K562 (cell line): ENCODE results near the gene TEX14. TPM values are rescaled to one million over a fixed set of nuclear protein-coding genes. Genes with fewer than 3 reads are reported as not detected.

Source experiments
- MAFK ChIP-seq: IDR thresholded peaks from 2 replicates; pipeline ENCODE4 v1.6.1; 2011; ENCODE audit warnings: low read length, improper control_type of control experiment
- NCOA4 ChIP-seq: fragments of 450-650 bp; IDR thresholded peaks from 2 replicates; pipeline ENCODE4 v1.6.1; 2018; ENCODE audit warnings: mild to moderate bottlenecking; ENCODE audit not compliant: partially characterized antibody
- RAD21 ChIP-seq, 2 experiments: fragments of 250-450 bp in 1 of 2; fragments of 450-650 bp in 1 of 2; sonication (Bioruptor Pico) in 1 of 2; formaldehyde crosslinking in 1 of 2; IDR thresholded peaks in 1 of 2; conservative IDR thresholded peaks in 1 of 2; 2 replicates each; pipeline versions ENCODE4 v1.4.0 to v1.8.0; 2020 to 2022; ENCODE audit warnings: mild to moderate bottlenecking in 2 of 2, moderate library complexity in 1 of 2
- RCOR1 ChIP-seq, 2 experiments: IDR thresholded peaks; 2 replicates each; pipeline ENCODE4 v1.6.1; 2012; ENCODE audit warnings: low read depth in 2 of 2, low read length in 2 of 2, borderline replicate concordance in 1 of 2, improper control_type of control experiment in 1 of 2
- polyA plus RNA-seq, 8 experiments: library from polyadenylated mRNA; depleted of rRNA in 4 of 8; stranded (reverse) in 5 of 8; unstranded in 3 of 8; fragments of >200 nt; fragmentation: Nextera tagmentation in 2 of 8; fragmentation: Illumina TruSeq in 1 of 8; extraction: Ambion mirVana in 2 of 8; extraction: Trizol in 1 of 8; gene quantifications; 2 replicates each; pipeline versions ENCODE4 v1.2.1 to v1.2.3, GENCODE V29; 2011 to 2014; ENCODE audit warnings: inconsistent platforms in 1 of 8, missing spikeins in 1 of 8
- total RNA-seq, 7 experiments: library from RNA; depleted of rRNA in 6 of 7; stranded (reverse); fragments of >200 nt in 6 of 7; fragmentation: Illumina TruSeq in 2 of 7; extraction: Trizol in 2 of 7; gene quantifications; 2 replicates each; pipeline versions ENCODE4 v1.2.1 to v1.2.3, GENCODE V29; 2011 to 2021; ENCODE audit warnings: low replicate concordance in 1 of 7
- TF ChIP-seq, protein P1 (sequence below): fragments of 200-600 bp; sonication (generic); IDR thresholded peaks from one replicate; pipeline ENCODE4 v1.6.1; 2012; ENCODE audit warnings: mild to moderate bottlenecking, low read depth, low read length, inconsistent platforms
- TF ChIP-seq, protein P2 (sequence below): fragments of 200-800 bp; sonication (Bioruptor generic); IDR thresholded peaks from 2 replicates; pipeline ENCODE4 v1.6.1; 2017; ENCODE audit warnings: missing genetic modification characterization, missing compliant biosample characterization

TEX14 gene
- total and polyA plus RNA-seq, 9 of the 15 experiments (the other 6 are each of a cell fraction or from before 2014, with no cell fraction given), result 0.05 to 0.12 (median 0.09) TPM; not detected in 1

DNA sequence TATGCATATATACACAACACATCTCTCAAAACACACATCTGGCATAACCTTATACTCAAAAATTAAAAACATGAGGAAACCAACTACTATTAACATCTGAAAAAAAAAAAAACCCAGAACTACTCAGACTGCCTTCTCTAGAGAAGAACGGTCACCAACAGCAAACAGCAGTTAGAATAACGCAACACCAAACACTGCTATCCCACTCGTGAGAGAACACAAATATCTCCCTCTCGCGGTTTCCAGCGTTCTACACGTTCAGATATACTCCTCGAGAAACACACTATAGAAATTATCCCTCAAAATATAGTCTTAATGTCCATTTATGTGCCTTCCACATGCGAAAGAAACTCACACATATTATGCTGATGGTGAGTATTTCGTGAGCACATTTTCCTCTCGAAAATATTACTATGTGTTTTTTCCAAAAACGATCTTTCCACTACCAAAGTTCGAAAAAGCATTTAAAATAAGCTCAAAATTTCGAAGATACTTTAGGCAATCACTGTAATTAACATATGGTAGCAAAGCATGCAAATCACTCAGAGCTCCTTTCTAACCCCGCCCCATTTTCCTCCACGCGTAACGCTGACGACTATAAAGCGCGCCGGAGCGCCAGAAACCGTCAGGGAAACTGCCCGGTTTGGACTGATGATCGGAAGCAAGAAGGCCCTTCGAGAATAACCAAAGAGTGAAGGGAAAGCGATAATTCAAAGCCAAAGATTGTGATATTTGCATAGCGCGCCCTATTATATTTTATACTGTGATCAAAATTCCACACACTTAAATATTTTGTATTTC is 60.1 kb downstream of the TEX14 start (continued):
- TF ChIP-seq, protein P1, sequence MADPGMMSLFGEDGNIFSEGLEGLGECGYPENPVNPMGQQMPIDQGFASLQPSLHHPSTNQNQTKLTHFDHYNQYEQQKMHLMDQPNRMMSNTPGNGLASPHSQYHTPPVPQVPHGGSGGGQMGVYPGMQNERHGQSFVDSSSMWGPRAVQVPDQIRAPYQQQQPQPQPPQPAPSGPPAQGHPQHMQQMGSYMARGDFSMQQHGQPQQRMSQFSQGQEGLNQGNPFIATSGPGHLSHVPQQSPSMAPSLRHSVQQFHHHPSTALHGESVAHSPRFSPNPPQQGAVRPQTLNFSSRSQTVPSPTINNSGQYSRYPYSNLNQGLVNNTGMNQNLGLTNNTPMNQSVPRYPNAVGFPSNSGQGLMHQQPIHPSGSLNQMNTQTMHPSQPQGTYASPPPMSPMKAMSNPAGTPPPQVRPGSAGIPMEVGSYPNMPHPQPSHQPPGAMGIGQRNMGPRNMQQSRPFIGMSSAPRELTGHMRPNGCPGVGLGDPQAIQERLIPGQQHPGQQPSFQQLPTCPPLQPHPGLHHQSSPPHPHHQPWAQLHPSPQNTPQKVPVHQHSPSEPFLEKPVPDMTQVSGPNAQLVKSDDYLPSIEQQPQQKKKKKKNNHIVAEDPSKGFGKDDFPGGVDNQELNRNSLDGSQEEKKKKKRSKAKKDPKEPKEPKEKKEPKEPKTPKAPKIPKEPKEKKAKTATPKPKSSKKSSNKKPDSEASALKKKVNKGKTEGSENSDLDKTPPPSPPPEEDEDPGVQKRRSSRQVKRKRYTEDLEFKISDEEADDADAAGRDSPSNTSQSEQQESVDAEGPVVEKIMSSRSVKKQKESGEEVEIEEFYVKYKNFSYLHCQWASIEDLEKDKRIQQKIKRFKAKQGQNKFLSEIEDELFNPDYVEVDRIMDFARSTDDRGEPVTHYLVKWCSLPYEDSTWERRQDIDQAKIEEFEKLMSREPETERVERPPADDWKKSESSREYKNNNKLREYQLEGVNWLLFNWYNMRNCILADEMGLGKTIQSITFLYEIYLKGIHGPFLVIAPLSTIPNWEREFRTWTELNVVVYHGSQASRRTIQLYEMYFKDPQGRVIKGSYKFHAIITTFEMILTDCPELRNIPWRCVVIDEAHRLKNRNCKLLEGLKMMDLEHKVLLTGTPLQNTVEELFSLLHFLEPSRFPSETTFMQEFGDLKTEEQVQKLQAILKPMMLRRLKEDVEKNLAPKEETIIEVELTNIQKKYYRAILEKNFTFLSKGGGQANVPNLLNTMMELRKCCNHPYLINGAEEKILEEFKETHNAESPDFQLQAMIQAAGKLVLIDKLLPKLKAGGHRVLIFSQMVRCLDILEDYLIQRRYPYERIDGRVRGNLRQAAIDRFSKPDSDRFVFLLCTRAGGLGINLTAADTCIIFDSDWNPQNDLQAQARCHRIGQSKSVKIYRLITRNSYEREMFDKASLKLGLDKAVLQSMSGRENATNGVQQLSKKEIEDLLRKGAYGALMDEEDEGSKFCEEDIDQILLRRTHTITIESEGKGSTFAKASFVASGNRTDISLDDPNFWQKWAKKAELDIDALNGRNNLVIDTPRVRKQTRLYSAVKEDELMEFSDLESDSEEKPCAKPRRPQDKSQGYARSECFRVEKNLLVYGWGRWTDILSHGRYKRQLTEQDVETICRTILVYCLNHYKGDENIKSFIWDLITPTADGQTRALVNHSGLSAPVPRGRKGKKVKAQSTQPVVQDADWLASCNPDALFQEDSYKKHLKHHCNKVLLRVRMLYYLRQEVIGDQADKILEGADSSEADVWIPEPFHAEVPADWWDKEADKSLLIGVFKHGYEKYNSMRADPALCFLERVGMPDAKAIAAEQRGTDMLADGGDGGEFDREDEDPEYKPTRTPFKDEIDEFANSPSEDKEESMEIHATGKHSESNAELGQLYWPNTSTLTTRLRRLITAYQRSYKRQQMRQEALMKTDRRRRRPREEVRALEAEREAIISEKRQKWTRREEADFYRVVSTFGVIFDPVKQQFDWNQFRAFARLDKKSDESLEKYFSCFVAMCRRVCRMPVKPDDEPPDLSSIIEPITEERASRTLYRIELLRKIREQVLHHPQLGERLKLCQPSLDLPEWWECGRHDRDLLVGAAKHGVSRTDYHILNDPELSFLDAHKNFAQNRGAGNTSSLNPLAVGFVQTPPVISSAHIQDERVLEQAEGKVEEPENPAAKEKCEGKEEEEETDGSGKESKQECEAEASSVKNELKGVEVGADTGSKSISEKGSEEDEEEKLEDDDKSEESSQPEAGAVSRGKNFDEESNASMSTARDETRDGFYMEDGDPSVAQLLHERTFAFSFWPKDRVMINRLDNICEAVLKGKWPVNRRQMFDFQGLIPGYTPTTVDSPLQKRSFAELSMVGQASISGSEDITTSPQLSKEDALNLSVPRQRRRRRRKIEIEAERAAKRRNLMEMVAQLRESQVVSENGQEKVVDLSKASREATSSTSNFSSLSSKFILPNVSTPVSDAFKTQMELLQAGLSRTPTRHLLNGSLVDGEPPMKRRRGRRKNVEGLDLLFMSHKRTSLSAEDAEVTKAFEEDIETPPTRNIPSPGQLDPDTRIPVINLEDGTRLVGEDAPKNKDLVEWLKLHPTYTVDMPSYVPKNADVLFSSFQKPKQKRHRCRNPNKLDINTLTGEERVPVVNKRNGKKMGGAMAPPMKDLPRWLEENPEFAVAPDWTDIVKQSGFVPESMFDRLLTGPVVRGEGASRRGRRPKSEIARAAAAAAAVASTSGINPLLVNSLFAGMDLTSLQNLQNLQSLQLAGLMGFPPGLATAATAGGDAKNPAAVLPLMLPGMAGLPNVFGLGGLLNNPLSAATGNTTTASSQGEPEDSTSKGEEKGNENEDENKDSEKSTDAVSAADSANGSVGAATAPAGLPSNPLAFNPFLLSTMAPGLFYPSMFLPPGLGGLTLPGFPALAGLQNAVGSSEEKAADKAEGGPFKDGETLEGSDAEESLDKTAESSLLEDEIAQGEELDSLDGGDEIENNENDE, result no peak
- TF ChIP-seq, protein P2, sequence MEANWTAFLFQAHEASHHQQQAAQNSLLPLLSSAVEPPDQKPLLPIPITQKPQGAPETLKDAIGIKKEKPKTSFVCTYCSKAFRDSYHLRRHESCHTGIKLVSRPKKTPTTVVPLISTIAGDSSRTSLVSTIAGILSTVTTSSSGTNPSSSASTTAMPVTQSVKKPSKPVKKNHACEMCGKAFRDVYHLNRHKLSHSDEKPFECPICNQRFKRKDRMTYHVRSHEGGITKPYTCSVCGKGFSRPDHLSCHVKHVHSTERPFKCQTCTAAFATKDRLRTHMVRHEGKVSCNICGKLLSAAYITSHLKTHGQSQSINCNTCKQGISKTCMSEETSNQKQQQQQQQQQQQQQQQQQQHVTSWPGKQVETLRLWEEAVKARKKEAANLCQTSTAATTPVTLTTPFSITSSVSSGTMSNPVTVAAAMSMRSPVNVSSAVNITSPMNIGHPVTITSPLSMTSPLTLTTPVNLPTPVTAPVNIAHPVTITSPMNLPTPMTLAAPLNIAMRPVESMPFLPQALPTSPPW (CRISPR knock-in tag), result peak; percentile 60; the same call in 1 of the 2 replicates
- TF ChIP-seq RCOR1 (IDR thresholded peaks at IDR 0.05; ENCODE audit: borderline replicate concordance in 1 of 2, low read depth in 2 of 2, low read length in 2 of 2) (peak; percentile 64 to 69; a peak in 2 of 4 replicates), NCOA4 (peak; percentile 97), MAFK (peak; percentile 71), RAD21 (CRISPR knock-in tag; conservative IDR thresholded peaks at IDR 0.05 in 1 of 2, IDR thresholded peaks at IDR 0.05 in 1 of 2) (peak in 1 of 2 experiments; percentile 52; a peak in 1 of 4 replicates)
